GM04504 (cell line): Measurements from ENCODE around the gene MDM1.
A peak's percentile ranks its signal among the peaks of the same experiment; 100 is the strongest.

ENCODE experiments used
- DNase-seq: peaks from one replicate; pipeline ENCODE4 v3.0.0-alpha.2; 2012; ENCODE audit warnings: low read depth

MDM1 gene

DNA sequence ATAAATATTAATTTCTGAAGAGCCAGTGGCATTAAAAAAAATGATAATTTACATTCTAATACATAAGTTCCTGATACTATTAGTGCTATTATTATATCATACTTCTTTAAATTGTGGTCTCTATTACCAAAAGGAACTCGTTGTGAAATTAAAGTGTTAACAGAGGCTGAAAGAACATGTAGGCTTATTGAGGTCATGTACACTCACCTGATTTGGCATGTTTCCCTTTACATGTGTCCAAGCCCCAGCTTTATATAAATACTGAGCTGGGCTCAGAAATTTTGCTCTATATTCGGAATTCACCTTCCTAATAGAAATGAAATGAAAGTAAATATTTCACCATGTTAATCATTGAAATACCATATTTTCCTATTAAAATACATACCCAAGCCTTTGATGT is 11.0 kb downstream of the MDM1 start:
- no peak for DNase-seq

- peak; percentile 56 for DNase-seq
Observed at GRCh38 chr12:68319988-68320623, 12.1 kb downstream of the MDM1 start.

DNA sequence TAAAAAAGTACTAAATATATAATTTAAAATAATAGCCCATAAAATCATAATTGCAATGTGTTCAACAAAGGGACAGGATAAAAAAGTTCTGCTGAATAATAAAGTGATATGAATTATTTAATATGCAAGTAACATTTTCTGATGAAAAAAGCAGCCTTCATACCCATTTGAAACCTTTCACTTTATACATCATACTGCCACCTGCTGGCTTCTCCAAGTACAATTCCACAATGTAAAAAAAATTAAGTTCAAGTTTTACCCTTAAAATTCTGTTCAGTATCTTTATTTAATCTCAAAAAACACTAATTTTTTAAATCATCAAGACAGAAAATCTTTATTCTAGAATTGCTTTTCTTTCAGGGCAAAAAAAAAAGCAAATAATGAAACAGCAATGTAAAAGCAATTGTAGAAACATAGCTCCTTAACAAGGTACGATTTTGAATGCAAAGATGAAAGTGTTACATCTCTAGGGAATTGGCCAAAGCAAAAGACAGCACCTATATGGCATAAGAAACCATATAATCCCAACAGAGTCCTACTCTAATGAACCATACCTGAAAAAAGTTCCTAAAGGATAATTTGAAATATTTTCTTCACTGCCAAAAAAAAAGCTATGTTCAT is 15.0 kb downstream of the MDM1 start:
- DNase-seq, result no peak

GRCh38 chr12:68310370-68310769 is 21.8 kb downstream of the MDM1 start:
- DNase-seq, result peak; percentile 58

GRCh38 chr12:68306564-68306963 is 25.6 kb downstream of the MDM1 start:
- DNase-seq, result no peak

- no peak for DNase-seq
Observed at GRCh38 chr12:68305278-68305677, 26.9 kb downstream of the MDM1 start.

DNA sequence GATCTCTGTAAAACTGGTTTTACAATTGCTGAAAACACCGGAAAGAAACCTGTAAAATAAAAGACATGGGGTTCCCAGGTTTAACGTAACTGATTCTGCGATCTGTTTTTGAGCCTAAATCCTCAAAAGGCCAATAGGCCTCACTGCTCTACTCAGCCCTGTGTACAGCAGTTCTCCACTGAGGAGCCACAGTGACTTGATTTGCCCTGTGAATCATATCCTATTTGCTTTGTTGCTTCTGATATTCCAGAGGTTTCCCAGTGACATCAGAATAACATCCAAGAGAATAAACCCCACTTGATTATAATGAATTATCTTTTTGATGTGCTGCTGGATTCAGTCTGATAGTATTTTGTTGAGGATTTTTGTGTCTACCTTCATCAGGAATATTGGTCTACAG is 27.5 kb downstream of the MDM1 start:
- DNase-seq, result no peak

- no peak for DNase-seq
Observed at GRCh38 chr12:68303850-68304249, 28.3 kb downstream of the MDM1 start.

DNA sequence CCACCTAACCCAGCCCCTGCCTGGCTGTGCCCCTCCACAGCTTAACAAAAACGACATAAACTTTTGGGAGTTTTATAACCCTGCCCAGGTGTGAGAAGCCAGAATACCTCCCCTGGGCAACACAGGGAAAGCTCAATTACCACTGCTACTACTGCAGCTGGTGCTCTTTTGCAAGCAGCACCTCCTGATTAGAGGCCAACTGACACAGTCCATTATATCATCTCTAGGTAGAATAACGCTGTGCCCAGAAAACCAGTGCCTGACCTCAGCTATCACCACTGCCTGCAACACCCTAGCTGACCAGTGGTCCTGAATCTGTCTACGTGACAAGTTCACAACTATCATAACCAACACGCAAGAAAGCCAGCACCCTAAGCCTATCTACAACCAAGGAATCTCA is 34.2 kb downstream of the MDM1 start:
- DNase-seq, result no peak

GRCh38 chr12:68294251-68294650 is 37.9 kb downstream of the MDM1 start:
- no peak for DNase-seq

DNA sequence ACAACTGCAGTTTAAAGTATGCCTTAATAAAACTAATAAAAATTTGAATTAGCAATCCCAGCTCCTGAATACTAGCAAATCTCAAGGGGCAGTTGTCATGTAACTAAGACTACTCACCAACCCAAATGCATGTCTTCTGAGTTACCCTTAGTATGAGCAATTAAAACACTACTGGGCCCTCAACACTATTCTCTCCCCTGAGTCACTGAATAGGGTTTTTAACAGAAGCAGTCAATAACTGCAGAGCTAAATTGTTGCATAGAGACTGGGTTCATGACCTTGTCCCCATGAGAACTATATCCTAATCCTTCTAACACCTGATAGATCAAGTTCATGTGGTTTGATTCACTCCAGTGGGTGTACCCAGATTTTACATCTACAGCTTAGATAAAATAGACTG is 38.8 kb downstream of the MDM1 start:
- DNase-seq, result no peak

DNA sequence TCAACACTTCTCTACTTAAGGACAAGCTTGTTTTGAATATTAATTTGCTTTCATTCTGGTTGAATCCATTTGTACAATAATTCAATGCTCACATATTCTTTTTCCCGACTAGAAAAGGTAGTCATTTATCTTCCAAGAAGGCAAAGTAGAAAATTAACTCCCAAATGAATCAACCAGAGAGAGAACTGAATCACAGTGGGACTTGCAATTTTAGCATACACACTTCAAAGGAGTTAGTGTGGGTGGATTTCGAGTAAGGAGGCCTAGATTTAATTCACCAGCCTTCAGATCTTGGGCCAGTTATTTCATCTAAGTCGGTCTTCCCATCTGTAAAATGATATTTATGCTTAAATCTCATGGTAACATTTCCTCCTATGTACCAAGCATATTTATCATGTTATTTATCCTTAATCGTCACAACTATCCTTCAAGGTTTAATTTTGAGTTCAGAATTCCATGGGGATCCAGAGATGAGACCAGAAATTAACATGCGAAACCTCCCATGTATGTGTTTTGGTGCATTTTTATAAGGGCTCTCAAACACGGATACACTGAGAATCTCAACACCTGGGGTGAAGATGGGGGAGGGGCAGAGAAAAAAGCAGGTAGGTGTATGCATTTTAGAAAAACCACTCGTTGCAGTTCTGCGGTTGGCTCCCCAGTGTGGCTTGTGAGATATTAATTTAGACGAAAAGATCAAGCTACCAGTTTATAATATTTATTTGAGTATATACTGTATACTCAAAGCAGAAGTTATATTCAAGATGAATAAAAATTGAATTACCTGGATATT is 39.8 kb downstream of the MDM1 start:
- no peak for DNase-seq

DNA sequence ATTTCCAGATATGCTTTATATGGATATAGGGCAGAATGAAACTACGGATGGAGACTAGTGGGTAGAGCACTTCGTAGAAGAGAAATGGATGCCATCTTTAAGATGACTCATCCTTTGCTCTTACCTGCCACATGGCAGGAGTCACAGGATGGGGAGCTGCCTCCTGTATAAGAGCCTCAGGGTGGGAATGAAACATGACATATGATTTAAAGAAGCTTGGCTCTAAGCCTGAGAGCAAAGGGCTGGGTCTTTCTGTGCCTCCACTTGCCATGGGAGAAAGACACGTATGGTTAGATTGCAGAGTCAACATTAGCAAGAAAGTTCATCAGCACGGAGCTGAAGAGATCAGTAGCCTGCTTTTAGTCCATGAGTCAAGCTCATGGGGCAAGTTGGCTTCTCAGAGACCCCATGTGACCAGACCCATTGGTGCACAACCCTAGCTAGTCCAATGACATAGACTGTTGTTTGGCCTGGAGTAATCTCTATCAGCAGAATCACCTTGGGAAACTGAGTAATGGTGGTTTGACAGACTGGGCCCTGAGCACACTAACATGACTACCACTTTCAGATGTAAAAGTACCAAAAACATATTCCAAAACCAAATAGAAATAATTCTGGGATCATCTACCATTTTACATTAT is 40.6 kb downstream of the MDM1 start:
- DNase-seq, result no peak

- no peak for DNase-seq
Observed at GRCh38 chr12:68290126-68290525, 42.0 kb downstream of the MDM1 start.

- no peak for DNase-seq
Observed at GRCh38 chr12:68287106-68287505, 45.1 kb downstream of the MDM1 start.

DNA sequence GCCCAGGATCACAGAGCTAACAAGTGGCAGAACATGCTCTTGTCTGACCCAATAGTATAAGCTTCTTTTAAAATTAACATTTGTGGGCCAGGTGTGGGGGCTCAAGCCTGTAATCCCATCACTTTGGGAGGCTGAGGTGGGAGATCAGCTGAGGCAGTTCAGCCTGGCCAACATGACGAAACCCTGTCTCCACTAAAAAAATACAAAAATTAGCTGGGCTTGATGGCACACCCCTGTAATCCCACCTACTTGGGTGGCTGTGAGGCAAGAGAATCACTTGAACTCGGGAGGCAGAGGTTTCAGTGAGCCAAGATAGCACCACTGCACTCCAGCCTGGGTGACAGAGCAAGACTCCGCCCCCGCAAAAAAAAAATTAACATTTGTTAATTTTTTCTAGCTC is 45.8 kb downstream of the MDM1 start:
- DNase-seq, result no peak

GRCh38 chr12:68285541-68285940 is 46.6 kb downstream of the MDM1 start:
- DNase-seq, result no peak

- DNase-seq, result no peak
Observed at GRCh38 chr12:68281322-68282077, 50.7 kb downstream of the MDM1 start.

GRCh38 chr12:68280240-68280639 is 51.9 kb downstream of the MDM1 start:
- DNase-seq, result no peak

GRCh38 chr12:68279227-68280054 is 52.7 kb downstream of the MDM1 start:
- no peak for DNase-seq

GRCh38 chr12:68276402-68276930 is 55.7 kb downstream of the MDM1 start:
- no peak for DNase-seq
